Prostate gland (tissue), 2 donors: ENCODE results near the gene RUSF1.

ENCODE experiments used
- CTCF ChIP-seq, 4 experiments: fragments of 200-600 bp in 2 of 4; fragments of 450-650 bp in 2 of 4; sonication (generic) in 2 of 4; IDR thresholded peaks; 1 replicate in 3 of 4; 2 replicates in 1 of 4; pipeline ENCODE4 v1.5.1; 2016 to 2019; ENCODE audit warnings: antibody characterized with exemption in 4 of 4, mild to moderate bottlenecking in 2 of 4, moderate library complexity in 2 of 4
- POLR2A ChIP-seq: fragments of 450-650 bp; IDR thresholded peaks from one replicate; pipeline ENCODE4 v1.6.1; 2016; ENCODE audit warnings: antibody characterized with exemption, mild to moderate bottlenecking

GRCh38 chr16:31532896-31533295, 24.7 kb upstream of the RUSF1 start:
- no peak for TF ChIP-seq CTCF (IDR thresholded peaks at IDR 0.05)
- TF ChIP-seq POLR2A = no peak
